Measurements from ENCODE around the gene ADARB2. TPM values are rescaled to one million over a fixed set of nuclear protein-coding genes. Genes with fewer than 3 reads are reported as not detected.

The ADARB2 gene
- polyA plus RNA-seq, 3 donors: not detected

GRCh38 chr10:1293157-1293556 lies 444.2 kb downstream of the ADARB2 start:
- no peak for DNase-seq
- Histone ChIP-seq H3K27ac (ENCODE audit: low read depth in 1 of 2, low read length in 2 of 2) (no peak overlapping the region), H3K36me3 (replicated peaks in 1 of 2; ENCODE audit: control insufficient read depth in 1 of 2, insufficient read depth in 2 of 2, low read length in 2 of 2) (no peaks in the 10 kb centered on the region), H3K27me3 (ENCODE audit: control insufficient read depth in 2 of 2, insufficient read depth in 2 of 2, low read length in 2 of 2) (no peaks in the 10 kb centered on the region), H3K79me2 (ENCODE audit: insufficient read depth, low read length) (no peaks in the 10 kb centered on the region), H4K20me1 (ENCODE audit: insufficient read depth, low read length) (no peaks in the 10 kb centered on the region), H2AFZ (ENCODE audit: insufficient read depth, low read depth, low read length, poor library complexity, severe bottlenecking) (no peak overlapping the region), H3K9ac (ENCODE audit: insufficient read depth, low read length, poor library complexity, severe bottlenecking) (no peak overlapping the region), H3K4me2 (replicated peaks; ENCODE audit: extremely low read depth, low read length, poor library complexity, severe bottlenecking) (no peak overlapping the region), H3K4me3 (replicated peaks in 1 of 3; ENCODE audit: low read depth in 2 of 3, low read length in 3 of 3) (no peak overlapping the region), H3K9me3 (replicated peaks in 1 of 2; ENCODE audit: control insufficient read depth in 1 of 2, insufficient read depth in 1 of 2, low read length in 2 of 2) (no peaks in the 10 kb centered on the region), H3K4me1 (ENCODE audit: control insufficient read depth in 1 of 2, insufficient read depth in 2 of 2, low read length in 2 of 2) (no peaks in the 10 kb centered on the region)
- H3K27ac Mint-ChIP-seq: no peak overlapping the region
- H3K9me3 Mint-ChIP-seq: no peaks in the 10 kb centered on the region
- WGBS (ENCODE audit: insufficient coverage): 19% methylated on average over 2 of the region's 5 CpGs
- TF ChIP-seq CTCF (IDR thresholded peaks at IDR 0.05): no peak
- no peak overlapping the region for H3K4me3 Mint-ChIP-seq
- no peaks in the 10 kb centered on the region for H3K36me3 Mint-ChIP-seq
- peaks cover 3% of the 10 kb centered on the region for H3K4me1 Mint-ChIP-seq
- intact Hi-C loops (cut with micrococcal nuclease): no loop called here
- H3K27me3 Mint-ChIP-seq (ENCODE audit: low read depth in 3 of 3): peaks cover 10 to 15% (median 11%) of the 10 kb centered on the region in 3 donors

- intact Hi-C loops (cut with micrococcal nuclease): no loop called here
- peak overlapping the region in 1 of 2 donors; percentile 1 for H3K4me3 Mint-ChIP-seq
Observed at GRCh38 chr10:1292611-1293031, 444.7 kb downstream of the ADARB2 start.

More at GRCh38 chr10:1292611-1293031, 444.7 kb downstream of the ADARB2 start:
- no peak for TF ChIP-seq CTCF (IDR thresholded peaks at IDR 0.05)
- no peak for DNase-seq
- H4K20me1 ChIP-seq (ENCODE audit: insufficient read depth, low read length): no peaks in the 10 kb centered on the region
- no peaks in the 10 kb centered on the region for H3K36me3 Mint-ChIP-seq
- no peaks in the 10 kb centered on the region for H3K27me3 ChIP-seq (ENCODE audit: control insufficient read depth in 2 of 2, insufficient read depth in 2 of 2, low read length in 2 of 2)
- H3K9me3 ChIP-seq (replicated peaks in 1 of 2; ENCODE audit: control insufficient read depth in 1 of 2, insufficient read depth in 1 of 2, low read length in 2 of 2): no peaks in the 10 kb centered on the region
- no peaks in the 10 kb centered on the region for H3K79me2 ChIP-seq (ENCODE audit: insufficient read depth, low read length)
- H3K4me1 ChIP-seq (ENCODE audit: control insufficient read depth in 1 of 2, insufficient read depth in 2 of 2, low read length in 2 of 2): no peaks in the 10 kb centered on the region
- no peak overlapping the region for H3K9ac ChIP-seq (ENCODE audit: insufficient read depth, low read length, poor library complexity, severe bottlenecking)
- H3K9me3 Mint-ChIP-seq: no peaks in the 10 kb centered on the region
- peaks cover 10 to 15% (median 11%) of the 10 kb centered on the region in 3 donors for H3K27me3 Mint-ChIP-seq (ENCODE audit: low read depth in 3 of 3)
- peaks cover 7% of the 10 kb centered on the region for H3K4me1 Mint-ChIP-seq
- no peak overlapping the region for H3K27ac Mint-ChIP-seq
- WGBS (ENCODE audit: insufficient coverage): 62% methylated on average over 7 of the region's 13 CpGs
- no peak overlapping the region for H3K4me2 ChIP-seq (replicated peaks; ENCODE audit: extremely low read depth, low read length, poor library complexity, severe bottlenecking)
- H3K27ac ChIP-seq (ENCODE audit: low read depth in 1 of 2, low read length in 2 of 2): no peak overlapping the region
- H3K36me3 ChIP-seq (replicated peaks in 1 of 2; ENCODE audit: control insufficient read depth in 1 of 2, insufficient read depth in 2 of 2, low read length in 2 of 2): no peaks in the 10 kb centered on the region
- H2AFZ ChIP-seq (ENCODE audit: insufficient read depth, low read depth, low read length, poor library complexity, severe bottlenecking): no peak overlapping the region
- H3K4me3 ChIP-seq (replicated peaks in 1 of 3; ENCODE audit: low read depth in 2 of 3, low read length in 3 of 3): no peak overlapping the region
